Measurements from ENCODE around the gene HIF1AN. TPM values are rescaled to one million over a fixed set of nuclear protein-coding genes. Genes with fewer than 3 reads are reported as not detected.

HIF1AN gene
- total RNA-seq, 1 experiment from 2014 or later, result 71.2 TPM

GRCh38 chr10:100586959-100587358, 51.2 kb downstream of the HIF1AN start:
- Mint-ChIP-seq H3K27me3 (ENCODE audit: insufficient read depth, unreplicated experiment) (peaks cover 31% of the 10 kb centered on the region), H3K36me3 (ENCODE audit: insufficient read depth, unreplicated experiment) (no peaks in the 10 kb centered on the region), H3K9me3 (ENCODE audit: unreplicated experiment) (no peaks in the 10 kb centered on the region), H3K4me3 (ENCODE audit: unreplicated experiment) (no peak overlapping the region), H3K27ac (ENCODE audit: unreplicated experiment) (no peak overlapping the region), H3K4me1 (ENCODE audit: low read depth, unreplicated experiment) (no peaks in the 10 kb centered on the region)
- no peaks in the 10 kb centered on the region for H3K36me3 ChIP-seq (ENCODE audit: control insufficient read depth, insufficient read depth, low read length)
- intact Hi-C loops (cut with micrococcal nuclease; ENCODE audit: unreplicated experiment), result no loop called here
- no TSS peak for BruUV-seq (replicated peaks)
- H3K4me1 ChIP-seq, result no peaks in the 10 kb centered on the region
- no peaks in the 10 kb centered on the region for H3K9me3 ChIP-seq
- TF ChIP-seq CTCF (IDR thresholded peaks at IDR 0.05; ENCODE audit: insufficient read depth in 1 of 2, low read depth in 1 of 2, low read length in 1 of 2, severe bottlenecking in 1 of 2, unreplicated experiment in 1 of 2), result no peak
- H3K4me3 ChIP-seq (ENCODE audit: low read depth, low read length), result no peak overlapping the region
- H3K27me3 ChIP-seq (replicated peaks; ENCODE audit: control insufficient read depth, insufficient read depth, low read length), result no peaks in the 10 kb centered on the region; the same call in 1 of the 2 replicates
- POLR2A ChIA-PET, result no interaction called here
- no peak for DNase-seq
- CTCF ChIA-PET, result no interaction called here

GRCh38 chr10:100598166-100598565, 62.4 kb downstream of the HIF1AN start:
- POLR2A ChIA-PET, result no interaction called here

GRCh38 chr10:100600218-100600617, 64.5 kb downstream of the HIF1AN start:
- Mint-ChIP-seq H3K4me3 (ENCODE audit: unreplicated experiment) (no peak overlapping the region), H3K9me3 (ENCODE audit: unreplicated experiment) (peaks cover 5% of the 10 kb centered on the region), H3K27ac (ENCODE audit: unreplicated experiment) (no peak overlapping the region), H3K36me3 (ENCODE audit: insufficient read depth, unreplicated experiment) (no peaks in the 10 kb centered on the region), H3K4me1 (ENCODE audit: low read depth, unreplicated experiment) (no peaks in the 10 kb centered on the region), H3K27me3 (ENCODE audit: insufficient read depth, unreplicated experiment) (peaks cover 1% of the 10 kb centered on the region)
- POLR2A ChIA-PET, result no interaction called here
- Histone ChIP-seq H3K4me1 (peaks cover 5% of the 10 kb centered on the region), H3K27me3 (replicated peaks; ENCODE audit: control insufficient read depth, insufficient read depth, low read length) (no peaks in the 10 kb centered on the region), H3K4me3 (ENCODE audit: low read depth, low read length) (no peak overlapping the region), H3K36me3 (ENCODE audit: control insufficient read depth, insufficient read depth, low read length) (no peaks in the 10 kb centered on the region), H3K9me3 (no peaks in the 10 kb centered on the region)
- no peak for TF ChIP-seq CTCF (IDR thresholded peaks at IDR 0.05; ENCODE audit: insufficient read depth in 1 of 2, low read depth in 1 of 2, low read length in 1 of 2, severe bottlenecking in 1 of 2, unreplicated experiment in 1 of 2)
- DNase-seq, result no peak
- no TSS peak for BruUV-seq (replicated peaks)
- intact Hi-C loops (cut with micrococcal nuclease; ENCODE audit: unreplicated experiment), result no loop called here
- CTCF ChIA-PET, result interaction anchor here (0.6 to 0.7 kb wide), 2 partner anchors 50 to 145 kb away, joined by 3 to 11 read pairs; no protein-coding TSS in a partner anchor

More at GRCh38 chr10:100598166-100598565, 62.4 kb downstream of the HIF1AN start:
- CTCF ChIA-PET, result interaction anchor here (0.6 to 1.5 kb wide), 6 partner anchors 36 to 1162 kb away, joined by 3 to 8 read pairs (median 5); partner anchors contain the start of genes HIF1AN and SCD
- no peaks in the 10 kb centered on the region for H3K9me3 Mint-ChIP-seq (ENCODE audit: unreplicated experiment)
- H3K4me1 ChIP-seq, result peaks cover 5% of the 10 kb centered on the region
- no TSS peak for BruUV-seq (replicated peaks)
- no peaks in the 10 kb centered on the region for H3K9me3 ChIP-seq
- H3K4me3 Mint-ChIP-seq (ENCODE audit: unreplicated experiment), result no peak overlapping the region
- DNase-seq, result peak; percentile 50 to 56
- intact Hi-C loops (cut with micrococcal nuclease; ENCODE audit: unreplicated experiment), result no loop called here
- H3K4me3 ChIP-seq (ENCODE audit: low read depth, low read length), result no peak overlapping the region
- H3K36me3 ChIP-seq (ENCODE audit: control insufficient read depth, insufficient read depth, low read length), result no peaks in the 10 kb centered on the region
- no peaks in the 10 kb centered on the region for H3K27me3 Mint-ChIP-seq (ENCODE audit: insufficient read depth, unreplicated experiment)
- H3K27ac Mint-ChIP-seq (ENCODE audit: unreplicated experiment), result no peak overlapping the region
- H3K36me3 Mint-ChIP-seq (ENCODE audit: insufficient read depth, unreplicated experiment), result no peaks in the 10 kb centered on the region
- H3K27me3 ChIP-seq (replicated peaks; ENCODE audit: control insufficient read depth, insufficient read depth, low read length), result no peaks in the 10 kb centered on the region
- no peak for TF ChIP-seq CTCF (IDR thresholded peaks at IDR 0.05; ENCODE audit: insufficient read depth in 1 of 2, low read depth in 1 of 2, low read length in 1 of 2, severe bottlenecking in 1 of 2, unreplicated experiment in 1 of 2)
- H3K4me1 Mint-ChIP-seq (ENCODE audit: low read depth, unreplicated experiment), result no peaks in the 10 kb centered on the region
